GM10266 (cell line): Measurements from ENCODE around the gene FAT1.

ENCODE experiments used
- DNase-seq: peaks from one replicate; pipeline ENCODE4 v3.0.0; 2012; ENCODE audit errors: extremely low spot score
- CTCF ChIP-seq: IDR thresholded peaks from 2 replicates; pipeline ENCODE4 v1.5.1; 2012; ENCODE audit warnings: mild to moderate bottlenecking, low read depth; ENCODE audit not compliant: control insufficient read depth, insufficient read depth; ENCODE audit errors: missing control alignments

FAT1 gene

GRCh38 chr4:186684220-186684619 lies 39.4 kb downstream of the FAT1 start:
- no peak for TF ChIP-seq CTCF
- no peak for DNase-seq

GRCh38 chr4:186680641-186681040 lies 43.0 kb downstream of the FAT1 start:
- DNase-seq: no peak
- no peak for TF ChIP-seq CTCF

- no peak for TF ChIP-seq CTCF
- no peak for DNase-seq
Observed at GRCh38 chr4:186676531-186677161, 47.0 kb downstream of the FAT1 start.

GRCh38 chr4:186669735-186670134 lies 53.9 kb downstream of the FAT1 start:
- no peak for TF ChIP-seq CTCF
- no peak for DNase-seq

GRCh38 chr4:186669159-186669731 lies 54.4 kb downstream of the FAT1 start:
- no peak for DNase-seq
- TF ChIP-seq CTCF: no peak

- DNase-seq: no peak
- TF ChIP-seq CTCF: no peak
Observed at GRCh38 chr4:186666750-186667149, 56.9 kb downstream of the FAT1 start.

GRCh38 chr4:186666252-186666651 lies 57.4 kb downstream of the FAT1 start:
- no peak for DNase-seq
- no peak for TF ChIP-seq CTCF
